Fibroblast of skin of left biceps (primary cell): Measurements from ENCODE around the gene CDH26.

Experiments used
- DNase-seq, 2 experiments: peaks; one replicate each; pipeline ENCODE4 v3.0.0-alpha.2; 2013; ENCODE audit warnings: low read depth in 2 of 2

CDH26 gene

DNA sequence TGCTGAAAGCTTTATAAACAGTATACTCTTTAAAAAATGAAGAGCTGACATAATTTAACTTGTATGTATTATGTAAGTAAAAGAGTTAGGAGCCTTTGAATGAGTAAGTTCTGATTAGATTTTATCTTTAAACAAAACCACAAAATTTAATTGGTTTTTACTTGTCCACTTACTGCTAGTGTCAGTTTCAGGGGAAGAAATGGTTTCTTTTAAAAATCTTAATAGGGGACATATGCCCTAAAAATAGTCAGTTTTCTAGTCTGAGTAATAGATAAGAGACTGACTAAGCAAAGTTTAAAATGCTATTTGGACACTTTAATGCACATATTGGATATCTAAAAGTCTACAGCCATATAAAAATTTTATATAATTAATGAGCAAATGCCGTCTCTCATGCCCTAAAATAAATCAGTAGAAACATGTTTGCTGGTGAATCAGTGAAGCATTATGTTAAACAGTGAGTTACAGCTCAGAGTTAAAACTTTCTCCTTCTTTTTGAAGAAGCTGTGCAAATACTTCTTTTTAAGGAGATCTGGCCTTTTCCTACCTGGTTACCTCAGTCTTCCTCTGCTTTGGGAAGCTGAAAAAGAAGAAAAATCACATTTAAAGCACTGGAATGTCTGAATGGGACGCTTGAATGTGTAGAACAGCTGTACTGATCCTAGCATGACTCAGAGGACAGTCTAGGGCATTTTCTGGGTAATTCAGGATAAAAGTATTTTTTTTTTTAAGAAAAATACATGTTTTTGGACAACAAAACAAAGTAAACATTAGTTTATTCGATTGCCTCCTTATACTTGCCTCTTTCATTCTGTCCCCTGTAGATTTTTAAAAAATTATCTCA is 55.3 kb downstream of the CDH26 start:
- DNase-seq = no peak

DNA sequence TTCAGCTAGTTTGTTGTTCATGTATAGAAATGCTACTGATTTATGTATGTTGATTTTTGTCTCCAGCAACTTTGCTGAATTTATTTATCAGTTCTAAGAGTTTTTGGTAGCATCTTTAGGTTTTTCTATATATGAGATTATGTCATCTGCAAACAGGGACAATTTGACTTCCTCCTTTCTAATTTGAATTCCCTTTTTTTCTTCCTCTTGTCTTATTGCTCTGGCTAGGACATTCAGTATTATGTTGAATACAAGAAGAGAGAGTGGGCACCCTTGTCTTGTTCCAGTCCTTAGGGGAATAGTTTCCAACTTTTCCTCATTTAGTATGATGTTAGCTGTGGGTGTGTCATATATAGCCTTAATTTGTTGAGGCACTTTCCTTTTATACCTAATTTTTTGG is 58.2 kb downstream of the CDH26 start:
- no peak for DNase-seq

DNA sequence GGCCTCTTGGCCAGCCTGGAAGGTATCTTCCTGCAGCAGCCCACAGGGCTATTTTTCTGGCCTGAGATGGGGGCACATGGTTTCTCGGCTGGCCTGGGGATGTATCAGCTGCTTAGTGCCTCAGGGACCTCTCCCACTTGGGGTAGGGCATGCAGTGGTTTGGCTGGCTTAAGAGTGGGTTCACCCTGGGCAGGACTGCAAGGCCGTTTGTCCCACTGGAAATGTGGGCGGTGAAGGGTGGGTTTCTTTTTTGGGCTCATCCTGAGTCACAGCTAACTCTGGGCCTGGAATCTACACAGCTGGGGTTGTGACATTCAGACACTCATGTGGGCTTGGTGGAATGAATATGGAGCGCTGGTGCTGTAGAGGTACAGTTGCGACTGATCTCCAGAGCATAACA is 62.0 kb downstream of the CDH26 start:
- DNase-seq = no peak

DNA sequence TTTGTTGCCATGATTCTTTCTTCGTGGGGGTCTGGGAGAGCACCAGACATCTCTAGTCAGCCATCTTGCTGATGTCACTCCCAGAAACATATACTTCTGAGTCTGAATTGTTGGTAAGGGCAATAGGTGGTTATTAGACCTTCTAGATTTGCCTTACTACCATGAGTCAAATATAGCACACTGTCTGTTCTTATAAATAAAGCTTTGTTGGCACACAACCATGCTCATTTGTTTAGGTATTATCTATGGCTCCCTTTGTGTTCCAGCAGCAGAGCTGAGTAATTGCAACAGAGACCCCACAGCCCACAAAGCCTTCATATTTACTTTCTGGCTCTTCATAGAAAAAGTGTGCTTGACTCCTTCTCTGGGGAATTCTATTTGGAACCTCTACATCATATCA is 62.9 kb downstream of the CDH26 start:
- DNase-seq = no peak

DNA sequence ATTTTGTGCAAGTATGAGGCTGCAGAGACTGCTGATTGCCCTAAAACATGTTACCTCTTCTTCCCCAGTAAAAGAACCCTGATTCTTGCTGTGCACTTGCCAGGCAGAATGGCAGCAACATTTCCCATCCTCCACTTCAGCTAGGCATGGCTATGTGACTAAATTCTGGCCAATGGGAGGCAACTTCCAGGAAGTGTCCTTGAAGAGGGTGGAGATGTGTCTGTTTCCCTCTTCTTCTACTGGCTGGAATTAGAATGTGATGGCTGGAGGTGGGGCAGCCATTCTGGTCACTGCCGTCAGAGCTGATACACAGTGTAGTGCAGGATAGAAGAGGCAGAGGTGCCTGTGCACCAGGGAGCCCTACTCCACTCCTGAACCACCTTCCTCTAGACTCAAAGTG is 64.6 kb downstream of the CDH26 start:
- no peak for DNase-seq

GRCh38 chr20:60024245-60024644 is 66.0 kb downstream of the CDH26 start:
- DNase-seq = no peak

DNA sequence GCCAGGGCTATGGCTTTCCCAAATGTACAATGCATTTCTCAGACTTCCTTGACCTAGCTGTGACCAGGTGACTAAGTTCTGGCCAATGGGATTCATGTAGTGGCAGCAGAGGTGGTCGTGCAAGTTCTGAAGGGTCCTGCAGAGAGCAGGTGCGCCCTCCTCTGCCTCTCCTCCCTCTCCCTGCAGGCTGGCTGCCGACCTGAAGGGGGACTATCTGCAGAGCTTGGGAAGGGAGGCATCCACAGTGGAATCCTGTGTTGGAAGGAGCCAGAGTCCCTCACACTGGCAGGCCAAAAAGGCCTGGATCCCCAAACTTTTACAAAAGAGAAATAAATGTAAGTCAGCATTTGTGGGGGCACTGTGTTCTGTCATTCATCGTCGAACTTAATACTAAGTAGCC is 66.6 kb downstream of the CDH26 start:
- no peak for DNase-seq

DNA sequence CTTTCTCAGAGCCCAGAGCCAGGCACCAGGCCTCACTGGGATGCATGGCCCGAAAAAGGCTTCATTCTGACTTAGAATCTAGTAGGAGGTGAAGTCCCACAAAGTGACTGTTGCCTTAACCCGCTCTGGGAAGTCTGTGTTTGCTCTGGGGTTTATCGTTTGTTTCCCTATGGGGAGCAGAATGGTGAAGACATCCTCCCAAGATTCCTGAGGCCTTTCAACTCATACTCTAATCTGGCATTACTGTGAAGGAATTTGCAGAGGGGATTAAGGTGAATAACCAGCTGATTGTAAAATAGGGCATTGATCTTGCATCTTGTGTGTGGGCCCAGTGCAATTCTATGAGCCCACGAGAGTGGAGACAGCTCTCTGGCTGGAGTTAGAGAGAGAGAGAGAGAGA is 67.8 kb downstream of the CDH26 start:
- DNase-seq = no peak

DNA sequence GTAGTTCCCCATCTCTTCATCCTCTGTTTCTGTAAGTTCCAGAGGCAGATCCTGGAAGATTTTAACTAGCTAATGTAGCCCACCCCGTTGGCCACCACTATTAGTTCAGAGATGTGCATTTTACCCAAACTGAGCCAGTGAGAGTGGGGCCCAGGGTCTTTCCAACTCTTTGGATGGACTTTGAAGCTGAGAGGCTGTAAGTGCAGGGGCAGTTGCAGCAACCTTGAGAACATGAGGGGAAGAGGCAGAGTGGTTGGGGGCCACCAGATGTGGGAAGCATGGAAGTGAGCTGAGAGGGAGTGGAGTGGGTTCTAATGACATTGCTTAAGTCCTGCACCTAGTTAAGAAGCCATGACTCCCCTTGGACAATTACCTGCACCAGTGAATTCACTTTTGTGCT is 72.2 kb downstream of the CDH26 start:
- DNase-seq = no peak

GRCh38 chr20:60031107-60031506 is 72.9 kb downstream of the CDH26 start:
- DNase-seq = no peak

DNA sequence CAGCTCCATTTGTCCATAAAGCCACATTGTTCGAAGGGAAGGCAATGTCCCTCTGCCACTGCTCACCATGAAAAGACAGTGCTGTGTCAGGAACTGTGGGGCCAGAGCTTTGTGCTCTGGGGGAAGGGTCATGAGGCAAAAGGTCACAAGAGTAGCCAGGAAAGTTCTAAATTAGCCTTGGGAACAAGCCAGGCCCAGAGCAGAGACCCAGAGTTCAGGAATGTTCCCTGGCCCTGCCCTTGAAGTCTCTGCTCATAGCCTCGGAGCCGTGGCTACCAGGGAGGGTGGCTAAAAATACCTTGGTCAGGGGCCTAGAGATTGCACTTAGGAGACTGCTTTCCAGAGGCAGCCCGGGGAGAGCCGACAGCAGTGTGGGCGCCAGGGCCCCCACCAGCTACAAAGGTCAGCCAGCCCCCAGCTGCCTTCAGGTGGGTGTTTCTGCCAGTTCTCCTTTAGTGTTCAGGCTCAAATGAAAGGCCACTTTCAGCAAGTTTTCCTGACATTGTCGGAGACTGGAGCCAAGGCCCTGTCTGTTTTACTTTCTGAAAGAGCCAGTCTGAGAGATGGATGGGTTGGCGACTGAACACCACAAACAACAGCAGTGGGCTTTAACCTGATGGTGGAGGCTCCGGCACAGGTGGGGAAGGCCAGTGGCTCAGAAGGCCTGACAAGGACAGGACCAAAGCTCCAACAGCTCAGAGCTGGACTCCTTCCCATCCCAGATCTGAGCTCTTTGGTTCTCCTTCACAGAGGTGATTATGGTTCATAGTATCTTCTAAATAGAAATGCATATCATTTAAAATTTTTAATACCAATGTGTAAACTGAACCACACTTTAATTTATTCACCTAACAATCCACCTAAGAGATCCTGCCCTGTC is 76.2 kb downstream of the CDH26 start:
- DNase-seq = no peak

GRCh38 chr20:60035486-60035885 is 77.3 kb downstream of the CDH26 start:
- no peak for DNase-seq

- no peak for DNase-seq
Measured at GRCh38 chr20:60036346-60036745, 78.1 kb downstream of the CDH26 start.

DNA sequence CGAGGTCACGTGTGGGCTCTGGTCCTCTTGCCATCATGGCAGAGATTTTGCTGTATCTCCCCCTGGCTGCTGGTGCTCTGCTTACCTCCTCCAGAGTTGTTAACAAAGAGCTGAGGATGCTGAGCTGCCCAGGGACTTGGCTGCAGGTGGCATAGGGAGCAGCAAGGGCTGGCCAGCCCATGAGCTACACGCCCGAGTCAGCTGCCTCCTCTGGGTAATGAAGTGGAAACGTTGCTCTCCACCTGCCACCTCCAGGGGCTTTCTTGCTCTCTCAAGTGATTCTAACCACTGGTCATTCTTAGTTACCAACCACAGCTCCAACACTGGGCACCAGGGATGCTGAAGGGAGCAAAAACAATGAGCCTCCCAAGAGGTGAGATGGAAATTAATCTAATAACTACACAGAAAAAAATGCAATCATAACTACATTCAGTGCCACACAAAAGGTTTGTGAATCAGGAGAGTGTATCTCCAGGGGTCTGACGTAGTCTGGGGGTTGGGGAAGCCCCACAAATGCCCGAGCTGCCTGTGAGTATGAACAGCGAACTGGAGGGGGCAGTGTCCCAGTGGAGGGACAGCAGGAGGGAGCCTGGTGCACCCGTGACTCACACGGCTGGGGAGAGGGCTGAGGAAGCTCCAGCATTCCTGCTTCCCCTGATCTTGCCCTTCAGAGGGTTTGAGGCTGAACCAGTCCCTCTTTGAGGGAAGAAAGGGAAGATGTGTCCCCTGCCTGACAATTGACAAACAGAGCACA is 78.7 kb downstream of the CDH26 start:
- peak in 1 of 2 experiments; percentile 9 for DNase-seq

- DNase-seq = no peak
Measured at GRCh38 chr20:60038400-60039008, 80.3 kb downstream of the CDH26 start.

GRCh38 chr20:60039526-60039925 is 81.3 kb downstream of the CDH26 start:
- no peak for DNase-seq

GRCh38 chr20:60040471-60041162 is 82.4 kb downstream of the CDH26 start:
- DNase-seq = no peak

GRCh38 chr20:60041436-60042165 is 83.4 kb downstream of the CDH26 start:
- DNase-seq = peak; percentile 67 to 69

DNA sequence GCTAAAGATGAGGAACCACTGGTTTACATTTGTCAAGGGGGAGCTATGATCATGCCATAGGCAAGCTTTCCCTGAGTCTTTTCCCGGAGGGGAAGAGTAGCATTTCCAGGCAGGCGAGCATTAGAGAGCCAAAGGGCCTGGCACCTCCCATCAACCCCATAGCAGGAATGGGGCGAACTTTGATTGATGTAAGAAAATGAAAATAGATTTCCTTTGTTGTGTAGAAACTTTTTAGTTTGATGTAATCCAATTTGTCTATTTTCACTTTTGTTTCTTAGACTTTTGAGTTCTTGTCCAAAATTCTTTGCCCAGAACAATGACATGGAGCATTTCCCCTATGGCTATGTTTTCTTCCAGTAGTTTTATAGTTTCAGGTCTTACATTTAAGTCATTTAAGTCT is 85.2 kb downstream of the CDH26 start:
- no peak for DNase-seq

- DNase-seq = no peak
Measured at GRCh38 chr20:60046011-60046413, 87.8 kb downstream of the CDH26 start.
